Endothelial cell (in vitro differentiated cells): ENCODE data around the gene PARD3. TPM values are rescaled to one million over a fixed set of nuclear protein-coding genes. Genes with fewer than 3 reads are reported as not detected.

Source experiments
- DNase-seq: peaks from one replicate; pipeline ENCODE4 v3.0.0; 2021; ENCODE audit warnings: low spot score
- H3K27ac Mint-ChIP-seq: one replicate; pipeline ENCODE4 v1.8.0; 2021; ENCODE audit warnings: mixed read lengths, inconsistent platforms; ENCODE audit not compliant: unreplicated experiment
- H3K27me3 Mint-ChIP-seq: one replicate; pipeline ENCODE4 v1.8.0; 2021; ENCODE audit warnings: mild to moderate bottlenecking, moderate library complexity, mixed read lengths, inconsistent platforms; ENCODE audit not compliant: unreplicated experiment
- H3K36me3 Mint-ChIP-seq: one replicate; pipeline ENCODE4 v1.8.0; 2021; ENCODE audit warnings: mild to moderate bottlenecking, low read depth, mixed read lengths, inconsistent platforms; ENCODE audit not compliant: unreplicated experiment
- H3K4me1 Mint-ChIP-seq: one replicate; pipeline ENCODE4 v1.8.0; 2021; ENCODE audit warnings: mild to moderate bottlenecking, mixed read lengths, inconsistent platforms; ENCODE audit not compliant: unreplicated experiment
- H3K4me3 Mint-ChIP-seq: one replicate; pipeline ENCODE4 v1.8.0; 2021; ENCODE audit warnings: mild to moderate bottlenecking, mixed read lengths, inconsistent platforms; ENCODE audit not compliant: unreplicated experiment
- H3K9me3 Mint-ChIP-seq: one replicate; pipeline ENCODE4 v1.8.0; 2021; ENCODE audit warnings: mixed read lengths, inconsistent platforms; ENCODE audit not compliant: unreplicated experiment
- CTCF ChIP-seq: fragments of 200-600 bp; sonication (generic); IDR thresholded peaks from one replicate; pipeline ENCODE4 v1.5.0; 2021; ENCODE audit warnings: antibody characterized with exemption; ENCODE audit not compliant: unreplicated experiment
- total RNA-seq: library from RNA; stranded (reverse); fragmentation: NEBNext Ultra II Directional; extraction: Animal tissue kit (Norgen Biotek cat#: 25700); gene quantifications from one replicate; pipeline ENCODE4 v1.2.1, GENCODE V29; 2021; ENCODE audit not compliant: unreplicated experiment

PARD3 gene
- total RNA-seq, 1 donor from 2014 or later, result 35.2 TPM

GRCh38 chr10:34464591-34464990 is 350.5 kb downstream of the PARD3 start:
- TF ChIP-seq CTCF, result no peak
- H3K27ac Mint-ChIP-seq, result no peak overlapping the region
- H3K27me3 Mint-ChIP-seq, result peaks cover 4% of the 10 kb centered on the region
- no peaks in the 10 kb centered on the region for H3K4me1 Mint-ChIP-seq
- H3K36me3 Mint-ChIP-seq, result peaks cover 5% of the 10 kb centered on the region
- H3K9me3 Mint-ChIP-seq, result no peaks in the 10 kb centered on the region
- no peak overlapping the region for H3K4me3 Mint-ChIP-seq
- DNase-seq, result no peak

GRCh38 chr10:34464000-34464399 is 351.1 kb downstream of the PARD3 start:
- DNase-seq, result no peak
- Mint-ChIP-seq H3K4me1 (no peaks in the 10 kb centered on the region), H3K9me3 (no peaks in the 10 kb centered on the region), H3K4me3 (no peak overlapping the region), H3K27ac (no peak overlapping the region), H3K36me3 (peaks cover 5% of the 10 kb centered on the region), H3K27me3 (peaks cover 4% of the 10 kb centered on the region)
- no peak for TF ChIP-seq CTCF

- H3K9me3 Mint-ChIP-seq, result no peaks in the 10 kb centered on the region
- no peaks in the 10 kb centered on the region for H3K4me1 Mint-ChIP-seq
- no peak for TF ChIP-seq CTCF
- no peak overlapping the region for H3K27ac Mint-ChIP-seq
- no peak overlapping the region for H3K4me3 Mint-ChIP-seq
- H3K36me3 Mint-ChIP-seq, result peaks cover 5% of the 10 kb centered on the region
- H3K27me3 Mint-ChIP-seq, result peaks cover 4% of the 10 kb centered on the region
- DNase-seq, result no peak
These were observed 352.1 kb downstream of the PARD3 start for GRCh38 chr10:34462993-34463392.

- no peak overlapping the region for H3K4me3 Mint-ChIP-seq
- H3K9me3 Mint-ChIP-seq, result no peaks in the 10 kb centered on the region
- DNase-seq, result no peak
- H3K4me1 Mint-ChIP-seq, result no peaks in the 10 kb centered on the region
- H3K27me3 Mint-ChIP-seq, result peaks cover 4% of the 10 kb centered on the region
- H3K36me3 Mint-ChIP-seq, result peaks cover 5% of the 10 kb centered on the region
- no peak for TF ChIP-seq CTCF
- H3K27ac Mint-ChIP-seq, result no peak overlapping the region
These were observed 353.0 kb downstream of the PARD3 start for GRCh38 chr10:34462056-34462455.

- Mint-ChIP-seq H3K9me3 (no peaks in the 10 kb centered on the region), H3K36me3 (no peaks in the 10 kb centered on the region), H3K27me3 (no peaks in the 10 kb centered on the region)
These were observed 360.4 kb downstream of the PARD3 start for GRCh38 chr10:34454590-34455261.

More at GRCh38 chr10:34454590-34455261, 360.4 kb downstream of the PARD3 start:
- Mint-ChIP-seq H3K4me1 (no peaks in the 10 kb centered on the region), H3K4me3 (no peak overlapping the region), H3K27ac (no peak overlapping the region)
- TF ChIP-seq CTCF, result no peak
- DNase-seq, result no peak
